DND-41 (cell line): ENCODE results near the gene TRAPPC2L.

ENCODE experiments used
- ATAC-seq: fragments of 200-7000 bp; cut with Tn5 transposase; 3 replicates; pipeline ENCODE4 v1.9.1; 2021; ENCODE audit warnings: low read depth; ENCODE audit not compliant: insufficient read depth
- DNase-seq: peaks from one replicate; pipeline ENCODE4 v3.0.0-alpha.2; 2020
- H2AFZ ChIP-seq: 2 replicates; pipeline ENCODE4 v1.6.0; 2012; ENCODE audit warnings: low read depth, low read length
- H3K27ac ChIP-seq: 2 replicates; pipeline ENCODE4 v1.5.1; 2012; ENCODE audit warnings: low read length, inconsistent platforms
- H3K27me3 ChIP-seq: fragments of 200-600 bp; sonication (generic); 2 replicates; pipeline ENCODE4 v1.6.0; 2012; ENCODE audit warnings: low read length, mild to moderate bottlenecking, inconsistent platforms; ENCODE audit not compliant: insufficient read depth, poor library complexity
- H3K36me3 ChIP-seq: 2 replicates; pipeline ENCODE4 v1.5.1; 2012; ENCODE audit warnings: low read length, inconsistent platforms; ENCODE audit not compliant: insufficient read depth
- H3K4me1 ChIP-seq: 2 replicates; pipeline ENCODE4 v1.5.1; 2012; ENCODE audit warnings: mild to moderate bottlenecking, low read length; ENCODE audit not compliant: insufficient read depth
- H3K4me2 ChIP-seq: 2 replicates; pipeline ENCODE4 v1.6.0; 2012; ENCODE audit warnings: mild to moderate bottlenecking, moderate library complexity, low read length, inconsistent platforms; ENCODE audit not compliant: insufficient read depth
- H3K4me3 ChIP-seq, 2 experiments: fragments of 200-600 bp in 1 of 2; shearing (Covaris generic) in 1 of 2; 2 replicates each; pipeline ENCODE4 v1.5.1; 2012 to 2016; ENCODE audit warnings: inconsistent platforms in 2 of 2, low read length in 2 of 2, mild to moderate bottlenecking in 2 of 2, low read depth in 1 of 2, moderate library complexity in 1 of 2
- H3K79me2 ChIP-seq: 2 replicates; pipeline ENCODE4 v1.6.0; 2012; ENCODE audit warnings: low read length, inconsistent platforms; ENCODE audit not compliant: insufficient read depth
- H3K9ac ChIP-seq: 2 replicates; pipeline ENCODE4 v1.6.0; 2012; ENCODE audit warnings: low read depth, mild to moderate bottlenecking, inconsistent platforms, low read length, moderate library complexity
- H3K9me3 ChIP-seq: 2 replicates; pipeline ENCODE4 v1.5.1; 2012; ENCODE audit warnings: low read length, moderate library complexity, mild to moderate bottlenecking, inconsistent platforms; ENCODE audit not compliant: insufficient read depth, severe bottlenecking
- H4K20me1 ChIP-seq: 2 replicates; pipeline ENCODE4 v1.6.0; 2012; ENCODE audit warnings: low read length; ENCODE audit not compliant: insufficient read depth
- CTCF ChIP-seq: IDR thresholded peaks from 2 replicates; pipeline ENCODE4 v1.5.1; 2012; ENCODE audit warnings: borderline replicate concordance, low read length, moderate library complexity, mild to moderate bottlenecking; ENCODE audit not compliant: poor library complexity, severe bottlenecking; ENCODE audit errors: extremely low read depth
- EZH2 ChIP-seq: IDR thresholded peaks from 3 replicates; pipeline ENCODE4 v1.6.1; 2012; ENCODE audit warnings: borderline replicate concordance, low read depth, mild to moderate bottlenecking, moderate library complexity, low read length, inconsistent platforms; ENCODE audit not compliant: severe bottlenecking

Gene TRAPPC2L

DNA sequence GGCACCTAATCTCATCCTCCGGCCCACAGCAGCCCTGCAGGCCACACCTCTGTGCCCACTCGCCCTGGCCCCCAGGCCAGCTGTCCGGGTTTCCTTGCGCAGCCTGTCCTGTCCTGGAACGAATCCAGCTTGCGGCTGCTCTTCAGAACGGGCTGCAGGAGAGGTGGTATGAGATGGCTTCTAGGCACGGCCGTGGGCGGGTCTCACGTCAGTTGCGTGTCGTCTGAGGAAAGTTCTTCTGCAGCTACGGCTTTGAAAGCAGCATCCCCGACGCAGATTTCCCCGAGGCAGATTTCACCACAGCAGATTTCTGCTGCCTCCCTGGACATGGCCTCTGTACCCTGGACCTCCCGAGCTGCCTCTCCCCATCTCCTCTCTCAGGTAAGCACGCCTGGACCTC is 18.4 kb upstream of the TRAPPC2L start:
- Histone ChIP-seq H3K4me3 (no peak overlapping the region), H3K9ac (no peak overlapping the region), H3K9me3 (no peaks in the 10 kb centered on the region), H2AFZ (no peak overlapping the region), H3K4me1 (no peaks in the 10 kb centered on the region), H3K79me2 (no peaks in the 10 kb centered on the region), H3K27ac (no peak overlapping the region), H4K20me1 (peaks cover 10% of the 10 kb centered on the region; the same call in 1 of the 2 replicates), H3K36me3 (peaks cover 34% of the 10 kb centered on the region), H3K4me2 (no peak overlapping the region), H3K27me3 (no peaks in the 10 kb centered on the region)
- DNase-seq (no peak), ATAC-seq (no peak)
- TF ChIP-seq EZH2: no peak
- TF ChIP-seq CTCF: no peak

- TF ChIP-seq EZH2: no peak
- TF ChIP-seq CTCF: no peak
- Histone ChIP-seq H4K20me1 (peaks cover 10% of the 10 kb centered on the region; the same call in 1 of the 2 replicates), H3K79me2 (no peaks in the 10 kb centered on the region), H3K4me1 (no peaks in the 10 kb centered on the region), H3K27ac (no peak overlapping the region), H2AFZ (no peak overlapping the region), H3K27me3 (no peaks in the 10 kb centered on the region), H3K4me3 (no peak overlapping the region), H3K9me3 (no peaks in the 10 kb centered on the region), H3K9ac (no peak overlapping the region), H3K36me3 (peaks cover 34% of the 10 kb centered on the region), H3K4me2 (no peak overlapping the region)
- no peak for DNase-seq
- no peak for ATAC-seq
These were observed 17.8 kb upstream of the TRAPPC2L start for GRCh38 chr16:88839026-88839529.

- no peaks in the 10 kb centered on the region for H3K27me3 ChIP-seq
These were observed 17.0 kb upstream of the TRAPPC2L start for GRCh38 chr16:88839745-88840599.

More at GRCh38 chr16:88839745-88840599, 17.0 kb upstream of the TRAPPC2L start:
- Histone ChIP-seq H3K79me2 (no peaks in the 10 kb centered on the region), H3K9me3 (no peaks in the 10 kb centered on the region), H3K27ac (no peak overlapping the region), H4K20me1 (peaks cover 10% of the 10 kb centered on the region; the same call in 1 of the 2 replicates), H2AFZ (no peak overlapping the region), H3K9ac (no peak overlapping the region), H3K36me3 (peaks cover 32% of the 10 kb centered on the region), H3K4me3 (no peak overlapping the region), H3K4me1 (no peaks in the 10 kb centered on the region), H3K4me2 (no peak overlapping the region)
- TF ChIP-seq CTCF: no peak
- TF ChIP-seq EZH2: no peak
- ATAC-seq (no peak; the same call in 1 of the 3 replicates), DNase-seq (no peak)
